Measurements from ENCODE around the gene PCARE.

DNA sequence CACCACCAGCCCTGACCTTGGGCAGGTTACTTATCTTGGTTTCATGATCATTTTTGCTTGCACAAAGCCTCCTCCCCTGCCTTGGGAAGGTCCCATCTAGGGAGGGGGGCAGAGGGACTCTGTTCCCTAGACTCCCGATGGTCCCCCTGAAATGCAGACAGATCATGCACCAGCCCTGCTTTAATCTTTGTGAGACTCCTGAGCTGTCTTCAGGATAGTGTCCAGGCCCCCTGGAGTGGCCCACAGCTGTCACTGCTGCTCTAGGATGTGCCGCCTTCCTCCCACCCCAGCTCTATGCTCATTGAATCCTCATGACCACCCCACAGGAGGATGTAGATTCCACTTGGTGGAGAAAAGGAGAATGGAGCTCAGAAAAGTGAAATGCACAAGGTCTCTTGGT is 28.0 kb downstream of the PCARE start:
- TF ChIP-seq CTCF (IDR thresholded peaks at IDR 0.05 in 4 of 5, conservative IDR thresholded peaks at IDR 0.05 in 1 of 5) (no peak), POLR2A (IDR thresholded peaks at IDR 0.05) (no peak)

Measured in gastrocnemius medialis (tissue), 4 donors.